Measurements from ENCODE around the gene NAV2.

Gene NAV2

DNA sequence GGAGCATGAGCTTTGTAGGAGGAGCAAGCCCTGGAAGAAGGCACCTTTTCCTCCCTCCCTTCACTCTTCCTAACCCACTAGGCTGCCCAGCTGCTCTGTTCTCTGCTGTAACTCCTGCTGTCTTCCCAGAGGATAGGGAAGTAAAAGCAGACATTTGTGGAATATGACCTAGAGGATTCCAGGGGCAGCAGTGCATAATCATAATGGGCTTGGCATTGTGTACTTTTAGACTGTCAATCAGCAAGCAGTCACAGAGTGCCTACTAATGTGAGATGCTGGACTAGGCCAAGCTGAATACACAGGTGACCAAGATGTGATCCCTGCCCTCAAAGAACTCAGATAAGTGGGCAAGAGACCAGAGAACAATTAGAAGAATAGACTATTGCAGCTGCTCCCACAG lies 133.0 kb downstream of the NAV2 start:
- DNase-seq: no peak
- no peak for TF ChIP-seq GATA1 (IDR thresholded peaks at IDR 0.05; ENCODE audit: low read depth, low read length)
- TF ChIP-seq POLR2A (IDR thresholded peaks at IDR 0.05; ENCODE audit: low read length): no peak

DNA sequence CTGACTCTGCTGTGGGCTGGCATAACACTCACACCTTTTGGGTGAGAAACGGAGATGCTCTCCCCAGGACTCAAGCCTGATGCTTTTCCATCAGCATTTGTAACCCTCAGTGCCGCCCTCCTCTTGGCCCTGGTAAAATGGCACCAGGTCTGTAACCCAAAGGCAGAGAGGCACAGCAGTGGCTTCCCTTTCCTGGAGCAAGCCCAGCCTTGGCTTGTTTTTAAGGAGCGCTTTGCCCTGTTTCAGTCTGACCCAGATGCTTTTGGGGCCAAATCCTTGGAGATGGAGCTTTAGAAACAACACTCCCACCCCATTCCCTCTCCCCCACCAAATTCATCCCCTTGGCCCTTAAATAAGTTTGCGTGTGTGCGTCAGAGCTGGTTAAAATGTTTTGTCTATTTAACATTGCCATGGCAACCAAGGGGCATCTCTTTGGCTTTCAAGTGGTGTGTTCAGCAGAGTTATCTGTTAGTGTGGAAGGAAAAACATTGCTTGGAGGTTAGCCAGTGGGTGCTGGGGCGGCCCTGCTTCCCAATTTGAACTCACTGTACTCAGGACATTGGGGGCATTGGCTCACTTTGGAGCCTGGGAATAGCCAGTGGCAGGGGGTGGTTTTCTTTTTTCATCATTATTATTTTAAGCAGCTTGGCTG lies 134.1 kb downstream of the NAV2 start:
- TF ChIP-seq GATA1 (IDR thresholded peaks at IDR 0.05; ENCODE audit: low read depth, low read length) (no peak), POLR2A (IDR thresholded peaks at IDR 0.05; ENCODE audit: low read length) (no peak)
- DNase-seq: no peak

DNA sequence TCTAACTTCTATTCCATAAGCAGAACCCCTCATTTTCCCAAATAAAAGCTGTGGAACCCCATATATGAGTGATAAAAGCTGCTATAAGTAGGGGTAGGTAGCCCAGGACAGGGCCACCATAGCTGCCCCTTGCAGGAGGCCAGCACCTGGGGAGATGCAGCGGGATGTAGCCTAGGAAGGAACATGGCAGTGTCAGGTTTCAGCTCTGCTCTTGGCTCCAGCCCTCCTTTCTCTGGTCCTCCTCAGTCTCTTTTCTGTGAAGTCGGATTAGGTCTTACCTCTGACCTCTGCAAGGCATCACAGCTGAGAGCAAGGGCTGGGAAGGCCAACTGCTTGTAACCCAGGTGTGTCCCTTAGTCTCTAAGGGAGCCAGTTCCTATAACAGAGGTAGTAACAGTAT lies 135.6 kb downstream of the NAV2 start:
- no peak for DNase-seq
- no peak for TF ChIP-seq POLR2A (IDR thresholded peaks at IDR 0.05; ENCODE audit: low read length)
- no peak for TF ChIP-seq GATA1 (IDR thresholded peaks at IDR 0.05; ENCODE audit: low read depth, low read length)

DNA sequence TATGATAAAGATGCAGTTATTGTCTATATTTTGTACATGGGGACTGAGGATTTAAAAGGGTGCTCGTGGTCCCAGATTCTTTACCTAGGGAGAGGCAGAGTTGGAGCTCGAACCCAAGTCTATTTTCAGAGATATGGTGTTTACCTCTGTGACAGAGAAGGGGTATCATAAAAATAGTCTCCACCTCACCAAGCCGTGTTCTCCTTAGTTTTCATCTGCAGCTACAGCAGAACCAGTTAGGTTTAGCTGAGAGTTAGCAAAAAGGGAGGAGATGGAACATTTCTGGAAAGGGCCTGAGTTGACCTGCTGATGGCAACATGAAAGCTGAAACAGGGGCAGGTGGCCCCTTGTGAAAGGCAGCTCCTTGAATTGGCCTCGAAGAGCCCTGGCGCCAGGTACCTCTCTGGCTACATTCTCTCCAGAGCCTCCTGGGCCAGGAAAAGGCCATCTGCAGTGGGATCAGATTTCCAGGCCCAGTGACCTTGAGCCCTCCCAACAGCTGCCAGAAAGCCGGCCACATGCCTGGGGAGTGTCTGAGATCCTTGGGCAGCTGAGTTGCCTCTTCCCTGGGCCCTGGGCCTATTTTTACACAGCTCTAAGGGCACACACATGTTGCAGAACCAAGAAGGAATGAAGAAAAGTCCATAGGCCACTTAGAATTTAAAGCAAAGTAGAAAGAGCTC lies 136.6 kb downstream of the NAV2 start:
- TF ChIP-seq POLR2A (IDR thresholded peaks at IDR 0.05; ENCODE audit: low read length) (no peak), GATA1 (IDR thresholded peaks at IDR 0.05; ENCODE audit: low read depth, low read length) (no peak)
- DNase-seq: no peak

DNA sequence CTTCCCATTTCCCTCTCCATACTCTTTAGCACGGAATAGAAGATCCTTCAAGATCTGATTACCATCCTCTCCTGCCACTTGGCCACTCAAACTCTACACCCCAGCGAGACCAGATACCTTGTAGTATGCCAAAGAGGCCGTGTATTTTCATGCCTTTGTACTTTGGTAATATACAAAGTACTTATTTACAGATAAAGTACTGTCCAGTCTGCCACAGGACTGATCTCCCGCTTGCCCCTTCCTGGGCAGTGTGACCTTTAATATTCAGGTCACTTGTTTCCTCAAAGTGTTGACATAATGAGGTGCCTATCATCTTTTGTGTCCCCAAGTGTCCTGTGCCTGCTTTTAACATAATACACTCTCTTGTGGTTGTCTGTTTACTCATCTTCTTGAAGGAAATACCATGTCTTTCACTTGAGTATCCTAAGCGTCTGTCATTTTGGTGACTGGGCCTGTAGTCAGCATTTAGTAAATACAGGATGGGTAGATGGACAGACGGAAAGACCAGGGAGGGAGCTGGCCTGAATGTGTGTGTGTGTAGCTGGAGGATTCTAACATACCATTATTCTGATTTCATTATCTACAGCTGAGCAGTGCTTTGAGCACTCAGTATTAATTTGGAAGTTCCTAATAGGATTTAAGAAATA lies 137.4 kb downstream of the NAV2 start:
- TF ChIP-seq POLR2A (IDR thresholded peaks at IDR 0.05; ENCODE audit: low read length) (no peak), GATA1 (IDR thresholded peaks at IDR 0.05; ENCODE audit: low read depth, low read length) (no peak)
- no peak for DNase-seq

DNA sequence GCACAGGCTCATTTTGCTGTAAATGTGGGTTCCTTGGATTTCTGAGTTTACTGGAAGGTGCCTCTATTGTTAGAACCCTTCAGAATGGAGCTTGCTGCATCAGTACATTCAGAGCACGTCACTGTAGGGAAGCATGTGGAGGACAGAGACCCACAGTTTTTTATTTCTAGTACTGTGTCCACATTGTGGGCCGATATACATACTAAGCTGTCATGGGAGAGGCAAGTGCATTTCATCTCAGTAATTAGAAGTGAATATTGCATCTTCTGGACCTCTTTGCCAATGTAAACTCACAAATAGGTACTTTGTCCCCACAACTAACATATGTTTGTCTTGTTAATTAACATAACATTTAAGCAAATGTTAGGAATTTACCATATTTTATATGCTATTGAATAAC lies 139.7 kb downstream of the NAV2 start:
- DNase-seq: no peak
- no peak for TF ChIP-seq GATA1 (IDR thresholded peaks at IDR 0.05; ENCODE audit: low read depth, low read length)

DNA sequence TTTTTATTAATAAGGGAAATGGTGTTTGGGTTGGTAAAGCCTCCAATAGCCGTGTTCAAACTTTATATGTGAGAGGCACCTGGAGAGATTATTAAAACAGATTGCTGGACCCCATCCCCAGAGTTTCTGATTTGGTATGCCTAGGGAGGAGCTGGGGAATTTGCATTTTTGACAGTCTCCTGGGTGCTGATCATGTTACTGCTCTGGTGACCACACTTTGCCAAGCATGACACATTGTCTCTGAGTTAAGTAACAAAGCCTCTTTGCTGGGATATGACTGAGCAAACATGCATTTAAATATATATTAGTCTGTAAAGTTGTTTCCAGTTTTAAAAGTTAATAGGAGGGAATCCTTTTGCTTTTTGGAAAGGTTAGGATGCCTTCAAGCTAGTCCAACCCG lies 140.4 kb downstream of the NAV2 start:
- no peak for TF ChIP-seq GATA1 (IDR thresholded peaks at IDR 0.05; ENCODE audit: low read depth, low read length)
- TF ChIP-seq POLR2A (IDR thresholded peaks at IDR 0.05; ENCODE audit: low read length): no peak
- DNase-seq: no peak

DNA sequence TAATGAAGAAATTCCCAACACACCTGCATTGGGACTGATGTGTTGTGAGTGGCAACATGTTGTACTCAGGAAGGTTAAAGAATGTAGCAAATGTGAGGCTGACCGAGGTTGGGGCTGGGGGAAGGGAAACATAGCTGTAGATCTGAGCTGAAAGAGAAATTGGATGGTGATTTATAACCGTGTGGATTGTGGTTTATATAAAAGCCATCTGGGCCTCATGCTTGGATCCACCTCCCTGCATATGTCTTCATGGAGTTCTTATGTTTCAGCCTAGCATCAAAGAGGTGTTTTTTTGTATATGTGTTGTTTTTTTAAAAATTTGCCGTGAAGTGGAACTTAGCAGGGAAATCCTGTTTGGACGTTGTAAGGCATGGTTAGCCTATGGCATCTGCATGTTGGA lies 141.3 kb downstream of the NAV2 start:
- TF ChIP-seq GATA1 (IDR thresholded peaks at IDR 0.05; ENCODE audit: low read depth, low read length): no peak
- TF ChIP-seq POLR2A (IDR thresholded peaks at IDR 0.05; ENCODE audit: low read length): no peak
- DNase-seq: no peak

DNA sequence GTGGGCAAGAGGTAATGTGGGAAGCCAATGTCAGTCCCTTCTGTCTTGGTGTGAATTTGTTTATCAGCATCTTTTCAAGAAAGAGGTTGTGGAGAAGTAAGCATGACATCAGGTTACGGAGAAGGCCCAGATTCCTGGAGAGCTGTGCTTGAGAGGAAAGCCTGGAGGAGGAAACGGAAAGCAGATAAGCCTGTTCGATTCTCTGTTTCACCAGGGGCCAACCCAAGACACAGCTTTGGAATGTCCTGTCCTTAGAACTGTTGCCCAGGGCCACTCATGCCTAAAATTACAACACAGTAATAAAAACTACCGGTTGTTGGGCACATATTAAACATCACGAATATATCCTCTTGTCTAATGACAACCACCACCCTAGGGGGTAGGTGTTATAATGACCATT lies 148.5 kb downstream of the NAV2 start:
- DNase-seq: no peak
- TF ChIP-seq POLR2A (IDR thresholded peaks at IDR 0.05; ENCODE audit: low read length) (no peak), GATA1 (IDR thresholded peaks at IDR 0.05; ENCODE audit: low read depth, low read length) (no peak)

DNA sequence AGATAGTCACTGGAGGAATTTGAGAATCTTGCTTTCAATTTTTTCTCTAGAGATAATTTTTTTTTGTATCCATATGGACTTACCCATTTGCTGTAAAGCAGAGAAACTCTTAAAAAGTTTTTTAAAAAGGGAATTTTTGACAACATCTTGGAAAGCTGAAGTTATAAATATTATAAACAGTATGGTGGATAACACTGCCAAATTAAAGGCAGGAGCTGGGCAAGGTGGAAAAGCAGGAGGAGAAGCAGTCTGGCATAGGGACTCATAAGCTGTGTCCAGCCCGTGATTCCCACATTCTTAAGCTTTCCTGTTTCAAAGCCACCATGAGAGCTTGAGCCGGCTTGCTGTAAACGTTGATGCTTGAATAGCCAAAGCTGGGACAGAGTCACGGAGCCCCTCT lies 149.5 kb downstream of the NAV2 start:
- no peak for DNase-seq
- TF ChIP-seq POLR2A (IDR thresholded peaks at IDR 0.05; ENCODE audit: low read length) (no peak), GATA1 (IDR thresholded peaks at IDR 0.05; ENCODE audit: low read depth, low read length) (no peak)

DNA sequence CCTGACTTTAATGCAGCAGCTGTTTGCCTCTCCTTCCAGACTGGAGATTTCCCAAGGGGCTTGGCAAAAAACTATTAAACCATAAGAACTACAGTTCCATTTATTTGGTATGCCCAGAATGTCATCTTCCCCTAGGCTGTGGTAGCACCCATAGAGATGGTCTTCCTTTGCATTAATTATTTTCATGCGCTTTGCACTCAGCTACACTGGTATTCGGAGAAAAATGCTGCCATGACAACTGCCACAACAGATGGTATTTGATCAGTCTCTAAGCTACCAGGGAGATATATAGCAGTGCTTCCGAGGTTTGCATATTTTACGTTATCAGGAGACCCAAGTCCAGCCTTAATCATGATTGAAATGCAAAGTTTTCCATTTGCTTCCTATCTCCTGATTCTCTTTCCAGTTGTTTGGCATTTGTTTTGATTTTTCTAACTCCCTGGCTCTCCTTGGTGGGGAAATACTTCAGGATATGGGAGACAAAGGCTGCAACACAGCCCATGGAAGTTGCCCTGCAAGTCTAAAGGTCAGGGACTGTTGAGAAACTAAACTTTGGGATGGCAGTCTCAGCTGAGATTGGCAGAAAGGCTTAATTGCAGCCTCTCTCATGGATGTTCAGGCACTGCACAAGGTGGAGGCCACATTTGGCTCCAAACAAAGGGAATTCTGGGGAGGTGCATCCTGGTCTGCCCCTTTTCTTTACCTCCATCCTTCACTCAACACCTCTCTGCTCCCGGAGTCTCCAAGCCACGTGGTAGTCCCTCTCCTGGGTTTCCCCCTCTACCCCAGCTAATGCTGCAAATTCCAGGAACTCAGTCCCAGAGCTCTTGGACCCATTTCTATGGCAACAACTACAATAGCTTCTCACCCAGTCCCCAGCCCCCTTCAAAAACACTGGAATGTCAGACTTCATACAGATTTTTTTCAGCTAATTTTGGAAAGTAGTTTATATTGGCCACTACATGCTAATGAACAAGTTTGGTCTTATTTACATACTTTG lies 151.8 kb downstream of the NAV2 start:
- no peak for DNase-seq
- no peak for TF ChIP-seq POLR2A (IDR thresholded peaks at IDR 0.05; ENCODE audit: low read length)
- TF ChIP-seq GATA1 (IDR thresholded peaks at IDR 0.05; ENCODE audit: low read depth, low read length): no peak

DNA sequence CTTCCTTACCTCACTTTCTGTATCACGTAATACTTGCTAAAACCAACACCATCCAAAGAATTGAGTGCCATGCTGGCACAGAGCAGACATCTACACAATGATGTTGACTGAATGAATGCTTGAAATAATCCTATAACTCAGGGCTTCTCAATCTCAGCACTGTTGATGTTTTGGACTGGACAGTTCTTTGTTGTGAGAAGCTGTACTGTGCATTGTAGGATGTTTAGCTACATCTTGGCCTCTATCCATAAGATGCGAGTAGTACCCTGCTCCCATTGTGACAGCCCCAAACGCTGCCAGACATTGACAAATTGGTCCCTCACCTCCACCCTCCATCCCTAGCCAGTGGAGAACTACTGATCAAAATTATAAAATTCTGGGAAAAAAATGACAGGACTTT lies 153.4 kb downstream of the NAV2 start:
- no peak for TF ChIP-seq GATA1 (IDR thresholded peaks at IDR 0.05; ENCODE audit: low read depth, low read length)
- no peak for DNase-seq

DNA sequence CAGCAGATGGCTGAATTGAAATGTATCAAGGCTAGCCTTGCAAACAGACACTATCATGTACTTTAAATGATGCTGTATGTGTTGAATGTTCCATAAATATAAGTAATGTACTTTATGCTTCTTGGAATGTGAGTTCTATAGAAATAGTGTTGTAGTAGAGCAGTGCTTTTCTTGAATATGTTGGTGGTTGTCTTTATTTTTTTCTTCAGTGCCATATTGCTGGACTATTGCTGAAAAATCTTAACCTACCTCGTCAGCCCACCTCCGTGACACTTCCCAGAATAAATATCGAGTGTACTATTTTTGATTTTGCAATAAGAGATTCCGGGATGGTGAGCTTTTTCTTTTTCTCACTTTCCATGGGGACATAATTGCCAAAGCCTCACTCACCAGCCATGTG lies 153.9 kb downstream of the NAV2 start:
- TF ChIP-seq POLR2A (IDR thresholded peaks at IDR 0.05; ENCODE audit: low read length) (no peak), GATA1 (IDR thresholded peaks at IDR 0.05; ENCODE audit: low read depth, low read length) (no peak)
- no peak for DNase-seq

DNA sequence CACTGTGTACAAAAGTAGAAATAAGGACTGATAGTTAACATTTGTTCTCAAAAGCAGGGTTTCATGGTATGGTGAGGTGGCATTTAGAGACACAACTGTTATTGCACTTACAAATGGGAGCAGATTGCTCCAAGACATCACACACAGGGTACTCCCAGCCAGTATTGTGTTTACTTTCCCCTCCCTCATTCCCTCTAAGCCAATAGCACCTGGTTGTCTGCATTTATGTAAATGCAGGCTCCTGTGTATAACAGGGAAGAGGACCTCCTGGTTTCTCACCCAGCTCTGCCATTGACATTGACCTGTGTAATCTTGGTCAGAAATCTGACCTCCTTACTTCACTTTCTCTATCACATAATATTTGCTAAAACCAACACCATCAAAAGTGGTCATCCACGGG lies 154.4 kb downstream of the NAV2 start:
- TF ChIP-seq POLR2A (IDR thresholded peaks at IDR 0.05; ENCODE audit: low read length): no peak
- TF ChIP-seq GATA1 (IDR thresholded peaks at IDR 0.05; ENCODE audit: low read depth, low read length): no peak
- no peak for DNase-seq

Data from erythroblast (primary cell).